Endothelial cell of umbilical vein (primary cell): ENCODE results near the gene CFAP100. TPM values are rescaled to one million over a fixed set of nuclear protein-coding genes. Genes with fewer than 3 reads are reported as not detected.

Experiments
- BruUV-seq: library from RNA; stranded (reverse); fragments of 400-500 nt; replicated peaks from 2 replicates; lab custom pipeline; 2021; lab: Mats Ljungman, UMichigan
- CTCF ChIA-PET: fragments of 300-600, 350-600 bp; sonication (Branson Sonifier 250); formaldehyde crosslinking; loops from one replicate; lab custom pipeline; 2021; ENCODE audit warnings: antibody characterized with exemption, inconsistent platforms; lab: Charles Lee
- POLR2A ChIA-PET: fragments of 300-600, 350-600 bp; sonication (Branson Sonifier 250); formaldehyde crosslinking; loops from one replicate; lab custom pipeline; 2021; ENCODE audit warnings: antibody characterized with exemption, inconsistent platforms; lab: Charles Lee
- DNase-seq: peaks from one replicate; pipeline ENCODE4 v3.0.0-alpha.2; 2011; ENCODE audit warnings: low read depth, low spot score
- FAIRE-seq: peaks from 2 replicates; lab custom pipeline; 2011; peaks lifted over from hg19 to GRCh38; lab: Jason Lieb, UNC
- H2AFZ ChIP-seq: 2 replicates; pipeline ENCODE4 v1.6.0; 2012; ENCODE audit warnings: low read depth, low read length, control low read depth, inconsistent platforms
- H3K27ac ChIP-seq: 2 replicates; pipeline ENCODE4 v1.5.1; 2011; ENCODE audit warnings: low read depth, mild to moderate bottlenecking, control low read depth, low read length, moderate library complexity; ENCODE audit not compliant: insufficient read depth
- H3K27me3 ChIP-seq, 2 experiments: 2 replicates each; pipeline versions ENCODE4 v1.6.0 to v1.6.1; 2011; ENCODE audit warnings: low read length in 2 of 2, mixed read lengths in 1 of 2; ENCODE audit not compliant: control insufficient read depth in 2 of 2, insufficient read depth in 2 of 2
- H3K36me3 ChIP-seq, 2 experiments: 2 replicates in 1 of 2; 3 replicates in 1 of 2; pipeline ENCODE4 v1.5.1; 2011; ENCODE audit warnings: low read length in 2 of 2, mild to moderate bottlenecking in 1 of 2, moderate library complexity in 1 of 2; ENCODE audit not compliant: control insufficient read depth in 2 of 2, insufficient read depth in 2 of 2; ENCODE audit errors: extremely low read depth in 1 of 2
- H3K4me1 ChIP-seq: 3 replicates; pipeline ENCODE4 v1.5.1; 2011; ENCODE audit warnings: mild to moderate bottlenecking, low read length; ENCODE audit not compliant: control insufficient read depth, insufficient read depth; ENCODE audit errors: extremely low read depth
- H3K4me2 ChIP-seq: 2 replicates; pipeline ENCODE4 v1.6.1; 2011; ENCODE audit warnings: low read length, control low read depth, mixed read lengths; ENCODE audit not compliant: insufficient read depth
- H3K4me3 ChIP-seq, 3 experiments: fragments of 200-600 bp in 1 of 3; sonication (generic), shearing (Covaris generic) in 1 of 3; replicated peaks in 1 of 3; 2 replicates each; pipeline ENCODE4 v1.5.1; 2011 to 2016; ENCODE audit warnings: control low read depth in 3 of 3, low read length in 3 of 3, mild to moderate bottlenecking in 2 of 3, inconsistent platforms in 1 of 3, low read depth in 1 of 3, moderate library complexity in 1 of 3; ENCODE audit not compliant: insufficient read depth in 1 of 3
- H3K79me2 ChIP-seq: 2 replicates; pipeline ENCODE4 v1.6.0; 2012; ENCODE audit warnings: low read length, inconsistent platforms; ENCODE audit not compliant: control insufficient read depth, insufficient read depth
- H3K9ac ChIP-seq: replicated peaks from 2 replicates; pipeline ENCODE3; 2011; ENCODE audit warnings: low read length, control low read depth; ENCODE audit not compliant: insufficient read depth; ENCODE audit errors: extremely low read depth
- H3K9me1 ChIP-seq: replicated peaks from 3 replicates; pipeline ENCODE4 v1.6.0; 2011; ENCODE audit warnings: mild to moderate bottlenecking, low read length; ENCODE audit not compliant: control insufficient read depth, insufficient read depth; ENCODE audit errors: extremely low read depth
- H3K9me3 ChIP-seq: replicated peaks from 2 replicates; pipeline ENCODE4 v1.5.1; 2012; ENCODE audit warnings: low read length, inconsistent platforms; ENCODE audit not compliant: control insufficient read depth, insufficient read depth
- H4K20me1 ChIP-seq: replicated peaks from 2 replicates; pipeline ENCODE3; 2011; ENCODE audit warnings: mild to moderate bottlenecking, low read length; ENCODE audit not compliant: control insufficient read depth, insufficient read depth; ENCODE audit errors: extremely low read depth
- CTCF ChIP-seq, 2 donors: IDR thresholded peaks; 1 replicate in 1 of 2; 2 replicates in 1 of 2; pipeline ENCODE4 v1.5.1; 2011; ENCODE audit warnings: low read length in 2 of 2, mild to moderate bottlenecking in 2 of 2, moderate library complexity in 2 of 2, control low read depth in 1 of 2, inconsistent platforms in 1 of 2, low read depth in 1 of 2; ENCODE audit not compliant: insufficient read depth in 1 of 2; ENCODE audit errors: extremely low read depth in 1 of 2
- EZH2 ChIP-seq: IDR thresholded peaks from 2 replicates; pipeline ENCODE4 v1.6.1; 2012; ENCODE audit warnings: borderline replicate concordance, low read depth, mild to moderate bottlenecking, moderate library complexity, low read length, inconsistent platforms; ENCODE audit not compliant: severe bottlenecking
- FOS ChIP-seq: IDR thresholded peaks from 2 replicates; pipeline ENCODE4 v1.6.1; 2011; ENCODE audit warnings: mild to moderate bottlenecking, low read length, moderate library complexity, borderline replicate concordance; ENCODE audit not compliant: insufficient read depth
- GATA2 ChIP-seq: IDR thresholded peaks from 2 replicates; pipeline ENCODE4 v1.7.0; 2011; ENCODE audit warnings: low read depth, mild to moderate bottlenecking, moderate library complexity, mixed read lengths, low read length; ENCODE audit not compliant: insufficient read length, insufficient read depth
- JUN ChIP-seq: IDR thresholded peaks from 2 replicates; pipeline ENCODE4 v1.6.1; 2011; ENCODE audit warnings: borderline replicate concordance, low read depth; ENCODE audit not compliant: insufficient read length, insufficient read depth
- MAX ChIP-seq: IDR thresholded peaks from 2 replicates; pipeline ENCODE4 v1.6.1; 2011; ENCODE audit not compliant: insufficient read depth, insufficient read length
- MYC ChIP-seq: IDR thresholded peaks from one replicate; pipeline ENCODE4 v1.6.1; 2011; ENCODE audit warnings: mild to moderate bottlenecking, low read depth, low read length
- POLR2A ChIP-seq: IDR thresholded peaks from 2 replicates; pipeline ENCODE4 v1.6.1; 2012; ENCODE audit warnings: low read depth, mild to moderate bottlenecking, control low read depth, low read length
- POLR2AphosphoS5 ChIP-seq: IDR thresholded peaks from 2 replicates; pipeline ENCODE4 v1.6.1; 2012; ENCODE audit warnings: low read depth, mild to moderate bottlenecking, control low read depth, low read length, moderate library complexity; ENCODE audit not compliant: insufficient read depth
- dilution Hi-C: fragments of 300-500 bp; cut with MboI; formaldehyde crosslinking; loops from one replicate; pipeline ENCODE4 v1.15.0; 2019; ENCODE audit warnings: low sequenced_read_pairs; ENCODE audit not compliant: extremely low pct_ligation_motif_present
- intact Hi-C: fragments of 100-400 bp; cut with micrococcal nuclease; formaldehyde crosslinking; loops from one replicate; pipeline ENCODE4 v1.10.0; 2022
- polyA plus RNA-seq, 4 experiments: library from polyadenylated mRNA; depleted of rRNA in 3 of 4; stranded (reverse) in 3 of 4; unstranded in 1 of 4; fragments of >200 nt; gene quantifications; 2 replicates each; pipeline versions ENCODE4 v1.2.1 to v1.2.3, GENCODE V29; 2011 to 2012; ENCODE audit warnings: missing spikeins in 1 of 4
- total RNA-seq: library from RNA; stranded (reverse); gene quantifications from 2 replicates; pipeline ENCODE4 v1.2.3, GENCODE V29; 2021

The CFAP100 gene
- total and polyA plus RNA-seq, 2 donors (not counting 3 experiments of a cell fraction or from before 2014, with no cell fraction given) = not detected

GRCh38 chr3:126353694-126354321 is 40.9 kb upstream of the CFAP100 start:
- dilution Hi-C loops = no loop called here
- H3K4me3 ChIP-seq = no peak overlapping the region
- H3K9ac ChIP-seq = no peak overlapping the region
- TF ChIP-seq FOS (no peak), JUN (no peak), POLR2AphosphoS5 (no peak), MYC (no peak), MAX (no peak), GATA2 (no peak), POLR2A (no peak), CTCF (IDR thresholded peaks at IDR 0.05; ENCODE audit: extremely low read depth in 1 of 2, insufficient read depth in 1 of 2, low read depth in 1 of 2, low read length in 2 of 2) (no peak), EZH2 (no peak)
- intact Hi-C loops = no loop called here
- H4K20me1 ChIP-seq = no peaks in the 10 kb centered on the region
- DNase-seq (no peak), FAIRE-seq (no peak)
- no peaks in the 10 kb centered on the region for H3K79me2 ChIP-seq
- no peak overlapping the region for H2AFZ ChIP-seq
- peaks cover 8 to 9% of the 10 kb centered on the region in 2 experiments for H3K27me3 ChIP-seq
- no TSS peak for BruUV-seq
- H3K4me2 ChIP-seq = no peak overlapping the region
- H3K27ac ChIP-seq = no peak overlapping the region
- H3K4me1 ChIP-seq = peaks cover 12% of the 10 kb centered on the region
- ChIA-PET POLR2A (no interaction called here), CTCF (no interaction called here)
- H3K36me3 ChIP-seq = peaks cover 0 to 4% of the 10 kb centered on the region in 2 experiments
- no peaks in the 10 kb centered on the region for H3K9me3 ChIP-seq
- H3K9me1 ChIP-seq = no peaks in the 10 kb centered on the region
